ENCODE data around the gene IFT57. TPM values are rescaled to one million over a fixed set of nuclear protein-coding genes. Genes with fewer than 3 reads are reported as not detected.
A peak's percentile ranks its signal among the peaks of the same experiment; 100 is the strongest.
"Not testable (repeated sequence)": the region's sequence is repeated elsewhere in the genome, so short reads cannot be mapped to it uniquely, and the experiment has no call there.

The IFT57 gene
- total RNA-seq (70.4 TPM), polyA plus RNA-seq (ENCODE audit: insufficient read depth, low read depth, low replicate concordance) (64.0 TPM)
- long read RNA-seq, donor 1, partial matches to known transcripts, result 14 of 15 reads
- long read RNA-seq, donor 1, other reads (novel, unspliced or antisense), result 0 of 15 reads
- long read RNA-seq, donor 2, transcript IFT57-201 (11 exons, 3,203 nt), result major isoform, 11 of 15 reads
- long read RNA-seq, donor 2, partial matches to known transcripts, result 0 of 15 reads
- long read RNA-seq, donor 2, other reads (novel, unspliced or antisense), result 0 of 15 reads
- long read RNA-seq, donor 3, transcript IFT57-201 (11 exons, 3,203 nt), result major isoform, 17 of 30 reads
- long read RNA-seq, donor 3, partial matches to known transcripts, result 11 of 30 reads
- long read RNA-seq, donor 3, other reads (novel, unspliced or antisense), result 0 of 30 reads
- long read RNA-seq, donor 4, transcript IFT57-201 (11 exons, 3,203 nt), result major isoform, 13 of 13 reads
- long read RNA-seq, donor 4, partial matches to known transcripts, result 0 of 13 reads
- long read RNA-seq, donor 4, other reads (novel, unspliced or antisense), result 0 of 13 reads
- long read RNA-seq, donor 5, result 0 reads
- long read RNA-seq, donor 6, transcript IFT57-202 (4 exons, 755 nt), result minor isoform, 5 of 28 reads
- long read RNA-seq, donor 6, transcript IFT57-201 (11 exons, 3,203 nt), result major isoform, 12 of 28 reads
- long read RNA-seq, donor 6, partial matches to known transcripts, result 11 of 28 reads
- long read RNA-seq, donor 6, other reads (novel, unspliced or antisense), result 0 of 28 reads
- long read RNA-seq, donor 7, transcript IFT57-201 (11 exons, 3,203 nt), result major isoform, 60 of 69 reads
- long read RNA-seq, donor 7, partial matches to known transcripts, result 4 of 69 reads
- long read RNA-seq, donor 7, other reads (novel, unspliced or antisense), result 5 of 69 reads
- long read RNA-seq, donor 8, transcript IFT57-201 (11 exons, 3,203 nt), result major isoform, 10 of 25 reads
- long read RNA-seq, donor 8, transcript IFT57-202 (4 exons, 755 nt), result major isoform, 10 of 25 reads
- long read RNA-seq, donor 8, partial matches to known transcripts, result 5 of 25 reads
- long read RNA-seq, donor 8, other reads (novel, unspliced or antisense), result 0 of 25 reads
- long read RNA-seq, donor 9, transcript IFT57-201 (11 exons, 3,203 nt), result major isoform, 11 of 13 reads
- long read RNA-seq, donor 9, partial matches to known transcripts, result 0 of 13 reads
- long read RNA-seq, donor 9, other reads (novel, unspliced or antisense), result 0 of 13 reads
- long read RNA-seq, donor 10, transcript IFT57-201 (11 exons, 3,203 nt), result major isoform, 11 of 32 reads
- long read RNA-seq, donor 10, partial matches to known transcripts, result 16 of 32 reads
- long read RNA-seq, donor 10, other reads (novel, unspliced or antisense), result 0 of 32 reads

- intact Hi-C loops (cut with DNase I), result no loop called here
- DNase-seq (peak; percentile 98 to 100 (median 99)), FAIRE-seq (peak; percentile 90)
- peak within 1 kb of the TSS; percentile 74 to 89 (median 78) for H3K9ac ChIP-seq (ENCODE audit: low read length in 3 of 3)
- TF ChIP-seq CTCF (IDR thresholded peaks at IDR 0.05; ENCODE audit: borderline replicate concordance, extremely low read depth, insufficient read depth), result no peak
- H3K9me3 ChIP-seq (ENCODE audit: control insufficient read depth in 2 of 3, insufficient read depth in 1 of 3, low read length in 3 of 3), result no peaks in the 10 kb centered on the region
- H3K4me3 ChIP-seq (ENCODE audit: low read length in 3 of 3), result peak within 1 kb of the TSS; percentile 85 to 93 (median 85)
- peaks cover 0 to 10% (median 6%) of the 10 kb centered on the region in 3 donors for H3K4me1 ChIP-seq (ENCODE audit: control insufficient read depth in 2 of 3, insufficient read depth in 2 of 3, low read depth in 1 of 3, low read length in 3 of 3)
- H3K36me3 ChIP-seq (ENCODE audit: control insufficient read depth in 2 of 3, insufficient read depth in 3 of 3, low read length in 3 of 3), result no peaks in the 10 kb centered on the region
- H3K27ac ChIP-seq (ENCODE audit: low read depth in 2 of 2, low read length in 2 of 2), result peak within 1 kb of the TSS; percentile 74 to 86
- H3K27me3 ChIP-seq (ENCODE audit: control insufficient read depth, insufficient read depth, low read length), result no peaks in the 10 kb centered on the region
Measured at GRCh38 chr3:108221911-108222852, at the start of gene IFT57. Gene IFT57 (minus strand): TSS chr3:108222424. CDS start chr3:108222322, 102 bp downstream.

- no peak for TF ChIP-seq CTCF (IDR thresholded peaks at IDR 0.05; ENCODE audit: borderline replicate concordance, extremely low read depth, insufficient read depth)
- H3K4me1 ChIP-seq (ENCODE audit: control insufficient read depth in 2 of 3, insufficient read depth in 2 of 3, low read depth in 1 of 3, low read length in 3 of 3), result no peaks in the 10 kb centered on the region
- no peak for FAIRE-seq
Measured at GRCh38 chr3:108271626-108272025, 49.4 kb upstream of the IFT57 start.

GRCh38 chr3:108268235-108268634, 46.0 kb upstream of the IFT57 start:
- H3K4me1 ChIP-seq (ENCODE audit: control insufficient read depth in 2 of 3, insufficient read depth in 2 of 3, low read depth in 1 of 3, low read length in 3 of 3); H3K9me3 ChIP-seq (ENCODE audit: control insufficient read depth in 2 of 3, insufficient read depth in 1 of 3, low read length in 3 of 3); DNase-seq; H3K9ac ChIP-seq (ENCODE audit: low read length in 3 of 3); H3K4me3 ChIP-seq (ENCODE audit: low read length in 3 of 3); H3K27ac ChIP-seq (ENCODE audit: low read depth in 2 of 2, low read length in 2 of 2); FAIRE-seq; intact Hi-C loops (cut with DNase I); H3K27me3 ChIP-seq (ENCODE audit: control insufficient read depth, insufficient read depth, low read length); H3K36me3 ChIP-seq (ENCODE audit: control insufficient read depth in 2 of 3, insufficient read depth in 3 of 3, low read length in 3 of 3): not testable (repeated sequence)

More at GRCh38 chr3:108271626-108272025, 49.4 kb upstream of the IFT57 start:
- intact Hi-C loops (cut with DNase I), result no loop called here
- Histone ChIP-seq H3K4me3 (ENCODE audit: low read length in 3 of 3) (no peak overlapping the region), H3K27me3 (ENCODE audit: control insufficient read depth, insufficient read depth, low read length) (no peaks in the 10 kb centered on the region), H3K27ac (ENCODE audit: low read depth in 2 of 2, low read length in 2 of 2) (no peak overlapping the region), H3K9ac (ENCODE audit: low read length in 3 of 3) (no peak overlapping the region), H3K9me3 (ENCODE audit: control insufficient read depth in 2 of 3, insufficient read depth in 1 of 3, low read length in 3 of 3) (peaks cover 0 to 2% (median 0%) of the 10 kb centered on the region in 3 donors), H3K36me3 (ENCODE audit: control insufficient read depth in 2 of 3, insufficient read depth in 3 of 3, low read length in 3 of 3) (no peaks in the 10 kb centered on the region)
- no peak for DNase-seq

GRCh38 chr3:108264534-108265298, 42.5 kb upstream of the IFT57 start:
- H3K27me3 ChIP-seq (ENCODE audit: control insufficient read depth, insufficient read depth, low read length); DNase-seq; H3K9me3 ChIP-seq (ENCODE audit: control insufficient read depth in 2 of 3, insufficient read depth in 1 of 3, low read length in 3 of 3); FAIRE-seq; H3K4me1 ChIP-seq (ENCODE audit: control insufficient read depth in 2 of 3, insufficient read depth in 2 of 3, low read depth in 1 of 3, low read length in 3 of 3); H3K9ac ChIP-seq (ENCODE audit: low read length in 3 of 3); H3K27ac ChIP-seq (ENCODE audit: low read depth in 2 of 2, low read length in 2 of 2); H3K36me3 ChIP-seq (ENCODE audit: control insufficient read depth in 2 of 3, insufficient read depth in 3 of 3, low read length in 3 of 3); intact Hi-C loops (cut with DNase I); H3K4me3 ChIP-seq (ENCODE audit: low read length in 3 of 3): not testable (repeated sequence)
